Measurements from ENCODE around the gene CRACR2A.

DNA sequence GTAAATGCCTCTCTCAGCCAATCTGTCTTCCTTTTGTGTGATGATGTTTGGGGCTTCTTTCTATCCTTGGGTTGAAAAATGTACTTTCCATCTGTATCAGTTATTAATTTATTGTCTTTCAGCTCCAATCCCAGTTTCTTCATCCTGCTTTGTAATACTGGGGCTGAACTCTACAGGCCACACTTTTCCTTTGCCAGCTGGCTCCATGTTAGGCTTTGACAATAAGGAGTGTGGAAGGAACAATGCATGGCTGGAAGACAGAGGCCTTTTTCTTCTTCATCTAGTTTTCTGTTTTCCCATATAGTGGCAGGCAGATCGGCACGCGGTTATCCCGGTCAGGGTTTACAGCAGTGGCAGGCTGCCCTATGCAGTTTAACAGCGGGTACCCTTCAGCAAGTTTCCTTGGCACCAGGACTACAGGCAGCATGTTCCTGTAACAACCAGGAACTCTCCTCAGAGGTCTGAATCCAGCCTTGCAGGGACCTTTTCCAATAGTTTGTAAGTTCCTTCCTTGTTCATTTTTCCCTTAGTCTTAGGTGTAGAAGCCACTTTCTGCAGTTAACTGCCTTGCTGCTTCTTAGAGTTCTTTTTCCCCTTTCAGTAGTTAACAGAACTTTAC is 38.5 kb upstream of the CRACR2A start:
- TF ChIP-seq EZH2 (IDR thresholded peaks at IDR 0.05; ENCODE audit: low read length, unreplicated experiment) (no peak), CTCF (conservative IDR thresholded peaks at IDR 0.05; ENCODE audit: low read depth, low read length) (no peak)
